HG02588 (cell line): Measurements from ENCODE around the gene SLC6A17.

Experiments
- ATAC-seq: cut with Tn5 transposase; IDR thresholded peaks from one replicate; pipeline ENCODE4 v1.9.1; 2021; ENCODE audit warnings: mild to moderate bottlenecking, moderate library complexity; ENCODE audit not compliant: unreplicated experiment

The SLC6A17 gene

GRCh38 chr1:110201157-110201825 is 51.0 kb downstream of the SLC6A17 start:
- ATAC-seq: no peak

DNA sequence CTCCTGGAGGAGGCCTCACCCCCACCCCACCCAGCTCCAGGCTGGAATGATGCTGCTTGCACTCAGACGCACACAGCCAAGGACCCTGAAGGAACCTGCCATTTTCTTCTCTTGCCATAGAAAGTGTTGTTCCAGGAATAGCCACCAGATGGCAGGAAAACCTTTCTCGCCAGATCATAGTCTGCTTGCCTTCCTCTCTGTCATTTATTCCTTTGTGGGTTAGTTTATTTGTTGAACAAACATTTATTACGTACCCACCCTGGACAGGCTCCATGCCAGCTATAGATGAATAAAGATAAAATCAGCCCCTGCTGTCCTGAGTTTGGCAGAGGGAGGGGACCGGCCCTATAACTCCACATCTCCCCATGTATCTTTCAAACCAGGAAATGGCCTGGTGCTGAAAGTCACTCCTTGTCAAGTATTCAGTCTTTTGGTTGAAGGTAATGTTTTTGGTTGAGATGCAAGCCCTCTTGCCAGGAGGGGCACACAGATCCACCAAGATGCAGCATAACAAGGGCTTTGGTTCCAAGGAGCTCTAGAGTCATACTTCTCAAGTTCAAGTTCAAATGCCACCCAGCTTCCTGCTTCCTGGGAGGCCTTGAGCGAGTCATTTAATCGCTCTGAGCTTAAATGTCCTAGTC is 52.8 kb downstream of the SLC6A17 start:
- ATAC-seq: no peak

- ATAC-seq: no peak
These were observed 54.9 kb downstream of the SLC6A17 start for GRCh38 chr1:110205156-110205555.

DNA sequence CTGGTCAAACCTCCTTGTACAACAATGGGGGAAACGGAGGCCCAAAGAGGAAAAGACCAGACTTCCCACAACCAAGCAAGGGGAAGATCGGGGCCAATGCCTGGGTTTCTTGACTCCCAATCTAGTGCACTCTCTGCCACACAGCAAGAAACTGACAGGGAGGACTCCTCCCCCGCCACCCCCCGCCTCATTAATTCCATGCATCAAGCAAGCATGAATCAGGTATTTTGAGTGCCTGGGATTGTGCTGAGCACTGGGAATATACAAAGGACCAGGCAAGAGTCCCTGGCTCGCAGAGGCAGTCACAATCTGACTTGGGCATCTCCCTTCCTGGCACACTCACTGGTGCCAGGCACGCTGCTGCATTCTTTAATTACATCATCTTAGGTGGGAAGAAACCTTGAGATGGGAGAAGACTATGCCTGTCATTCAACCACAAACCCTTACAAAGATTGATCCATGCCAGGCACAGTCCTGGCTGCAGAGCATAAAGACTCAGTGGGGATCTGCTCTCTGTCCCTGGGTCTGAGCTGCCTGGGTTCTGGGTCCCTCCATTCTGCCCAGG is 55.4 kb downstream of the SLC6A17 start:
- ATAC-seq: no peak

GRCh38 chr1:110206261-110206920 is 56.1 kb downstream of the SLC6A17 start:
- ATAC-seq: no peak

- ATAC-seq: no peak
These were observed 57.5 kb downstream of the SLC6A17 start for GRCh38 chr1:110207831-110208230.

DNA sequence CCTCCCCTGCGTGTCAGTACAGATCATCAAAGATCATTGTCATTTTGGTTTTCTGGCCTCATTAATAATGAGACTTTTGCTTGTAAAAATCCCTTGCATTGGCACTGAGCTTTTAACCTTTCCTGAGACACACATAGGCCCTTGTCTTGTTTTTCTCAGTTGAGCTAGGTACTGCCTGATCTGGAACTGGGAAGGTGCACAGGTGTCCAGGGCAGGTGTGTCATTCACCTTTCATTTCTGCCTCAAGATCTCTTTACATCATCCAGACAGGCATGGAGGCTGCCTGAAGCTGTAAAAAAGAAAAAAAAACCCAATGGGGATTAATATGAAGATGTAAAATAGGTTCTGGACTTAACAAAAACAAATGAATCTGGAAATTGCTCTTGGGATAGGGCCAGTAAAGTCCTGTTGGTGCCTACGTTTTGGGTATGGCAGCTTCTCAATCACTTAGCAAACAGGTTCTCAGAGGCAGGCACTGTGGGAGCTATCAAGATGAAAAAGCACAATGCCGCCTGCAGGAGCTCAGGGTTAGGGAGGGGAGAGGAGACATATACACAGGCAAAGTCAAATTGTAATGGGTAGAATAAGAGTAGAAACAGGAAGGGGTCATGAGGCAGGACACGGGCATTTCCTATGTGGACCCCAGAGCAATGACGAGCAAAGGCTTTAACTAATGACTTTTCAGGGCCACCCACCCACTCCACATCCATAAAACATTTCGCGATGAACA is 58.8 kb downstream of the SLC6A17 start:
- ATAC-seq: no peak

- peak; percentile 86 for ATAC-seq
These were observed 59.7 kb downstream of the SLC6A17 start, which contains the start of gene KCNC4 for GRCh38 chr1:110209715-110210603. Gene KCNC4 (plus strand): TSS chr1:110210314. CDS start chr1:110211500, 1,186 bp downstream.

- peak; percentile 17 for ATAC-seq
These were observed 60.6 kb downstream of the SLC6A17 start for GRCh38 chr1:110210604-110211495.

- no peak for ATAC-seq
These were observed 61.3 kb downstream of the SLC6A17 start for GRCh38 chr1:110211496-110212168.

DNA sequence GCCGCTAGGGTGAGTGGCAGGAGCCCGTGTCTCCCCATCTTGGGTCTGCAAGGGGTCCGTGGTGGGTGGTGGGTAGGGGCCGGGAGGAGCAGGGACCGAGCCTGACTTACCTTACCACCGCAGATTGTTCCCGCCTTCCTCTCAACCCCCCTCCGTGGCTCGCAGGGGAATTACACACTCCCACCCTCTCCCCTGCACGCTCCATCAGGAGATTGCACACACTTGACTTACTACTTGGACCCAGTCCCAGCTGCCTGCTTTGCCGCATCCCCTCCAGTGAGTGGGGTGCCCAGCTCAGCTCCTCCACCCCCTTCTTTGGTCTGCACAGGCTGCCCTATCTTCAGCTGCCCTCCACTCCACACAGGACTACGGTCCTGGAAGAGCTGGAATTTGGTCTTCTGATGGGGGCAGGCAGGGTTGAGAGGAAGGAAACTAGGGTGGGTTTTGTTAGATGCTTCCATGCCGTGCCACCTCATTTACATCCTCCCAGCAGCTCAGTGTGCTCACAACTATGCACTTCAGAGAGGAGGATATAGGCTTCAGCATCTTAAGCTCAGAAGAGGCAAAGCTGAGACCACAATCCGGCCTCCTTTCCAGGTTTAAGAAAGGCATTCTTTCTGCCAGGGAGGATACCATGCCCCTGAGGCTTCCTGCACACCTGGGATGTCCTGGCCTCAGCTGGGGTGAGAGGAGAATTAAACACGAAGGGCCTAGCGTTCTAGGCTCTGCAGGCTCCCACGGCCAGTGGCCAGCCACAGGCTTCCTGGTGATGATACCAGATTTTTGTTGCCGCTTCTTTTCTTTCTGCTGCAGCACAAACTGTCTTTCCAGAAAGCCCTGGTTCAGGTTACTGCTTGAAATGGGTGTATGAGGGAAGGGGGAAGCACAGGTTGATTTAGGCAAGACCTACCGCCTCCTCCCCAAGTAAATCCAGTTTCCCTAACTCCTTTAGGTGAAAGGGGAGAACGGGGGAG is 62.2 kb downstream of the SLC6A17 start:
- ATAC-seq: no peak

GRCh38 chr1:110213143-110213540 is 62.8 kb downstream of the SLC6A17 start:
- no peak for ATAC-seq

DNA sequence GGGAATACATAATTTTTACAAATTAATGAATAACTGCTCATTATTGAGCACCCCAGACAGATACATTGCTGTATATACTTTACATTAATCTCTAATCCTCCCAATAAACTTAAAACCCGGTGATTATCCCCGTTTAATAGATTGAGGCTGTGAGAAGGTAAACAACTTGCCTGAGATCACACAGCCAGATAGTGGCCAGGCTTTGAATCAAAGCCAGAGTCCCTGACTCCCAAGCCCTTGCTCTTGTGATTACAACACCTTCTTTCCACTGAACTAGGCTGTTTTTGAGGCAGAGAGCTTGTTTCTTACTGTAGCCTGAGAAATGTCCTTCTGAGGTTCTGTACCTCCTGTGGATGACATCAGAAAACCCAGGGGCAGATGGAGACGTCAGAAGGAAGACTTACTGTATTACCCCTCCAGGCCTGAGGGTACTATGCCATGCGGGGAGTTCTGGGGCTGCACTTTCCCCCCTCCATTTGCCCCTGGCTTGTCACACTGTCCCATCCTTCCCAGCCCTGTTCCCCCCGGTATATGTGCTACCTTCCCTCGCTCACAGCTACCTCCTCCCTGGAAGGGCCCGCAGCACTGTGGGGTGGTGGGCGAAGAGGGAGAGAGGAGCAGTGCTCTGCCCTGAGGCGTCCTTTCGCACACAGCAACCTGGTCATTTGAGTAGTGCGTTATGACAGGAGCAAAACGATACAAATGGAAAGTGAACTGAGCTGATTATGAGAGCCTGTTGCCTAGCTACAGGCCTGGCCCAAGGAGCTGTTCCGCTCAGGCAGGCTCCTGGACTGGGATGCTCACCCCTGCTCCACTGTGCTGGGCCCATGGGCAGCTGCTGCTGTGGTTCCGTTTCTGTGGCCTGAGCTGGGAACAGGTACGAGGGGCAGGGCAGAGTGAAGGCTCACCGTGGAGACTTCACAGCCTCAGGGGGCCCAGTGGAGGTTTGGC is 64.4 kb downstream of the SLC6A17 start:
- no peak for ATAC-seq

DNA sequence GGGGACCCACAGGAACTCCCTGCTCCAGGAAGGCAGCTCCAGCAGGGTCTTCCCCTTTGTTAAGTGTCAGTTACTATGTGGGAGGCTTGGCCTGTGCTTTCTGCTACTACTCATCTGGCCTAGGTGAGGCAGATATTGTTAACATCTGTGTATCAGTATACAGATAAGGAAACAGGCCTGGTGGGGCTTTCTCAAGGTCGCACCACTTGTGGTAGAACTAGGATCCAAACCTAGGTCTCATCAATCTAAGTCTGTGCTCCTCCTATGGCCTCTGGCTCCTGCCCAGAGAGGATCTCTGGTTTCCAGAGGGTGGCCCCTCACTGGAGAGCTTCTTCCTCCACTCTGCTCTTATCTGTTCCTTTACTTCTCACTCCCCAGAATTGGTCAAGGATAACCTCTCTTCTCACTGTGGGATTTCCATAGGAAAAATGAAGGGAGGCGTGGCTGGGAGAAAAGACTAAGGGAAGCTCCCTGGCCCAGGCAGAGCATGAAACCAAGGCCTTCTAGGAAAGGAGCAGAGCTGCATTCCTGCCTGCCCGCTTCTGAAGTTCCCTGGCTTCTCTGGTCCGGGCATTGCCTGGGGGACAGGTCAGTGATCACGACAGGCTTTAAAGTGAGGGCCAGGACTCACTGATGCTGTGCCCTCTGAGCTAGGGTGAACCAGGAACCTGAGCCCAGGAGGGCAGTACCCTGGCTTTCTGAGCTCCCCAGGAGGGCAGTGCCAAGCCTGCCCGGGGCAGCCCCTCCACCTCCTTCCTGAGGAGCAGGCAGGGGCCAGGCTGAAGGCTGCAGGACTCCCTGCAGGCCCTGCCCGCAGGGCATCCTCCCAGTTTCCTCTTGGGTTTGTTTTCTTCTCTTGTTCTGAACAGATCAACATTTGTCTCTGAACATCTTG is 65.6 kb downstream of the SLC6A17 start:
- ATAC-seq: no peak

DNA sequence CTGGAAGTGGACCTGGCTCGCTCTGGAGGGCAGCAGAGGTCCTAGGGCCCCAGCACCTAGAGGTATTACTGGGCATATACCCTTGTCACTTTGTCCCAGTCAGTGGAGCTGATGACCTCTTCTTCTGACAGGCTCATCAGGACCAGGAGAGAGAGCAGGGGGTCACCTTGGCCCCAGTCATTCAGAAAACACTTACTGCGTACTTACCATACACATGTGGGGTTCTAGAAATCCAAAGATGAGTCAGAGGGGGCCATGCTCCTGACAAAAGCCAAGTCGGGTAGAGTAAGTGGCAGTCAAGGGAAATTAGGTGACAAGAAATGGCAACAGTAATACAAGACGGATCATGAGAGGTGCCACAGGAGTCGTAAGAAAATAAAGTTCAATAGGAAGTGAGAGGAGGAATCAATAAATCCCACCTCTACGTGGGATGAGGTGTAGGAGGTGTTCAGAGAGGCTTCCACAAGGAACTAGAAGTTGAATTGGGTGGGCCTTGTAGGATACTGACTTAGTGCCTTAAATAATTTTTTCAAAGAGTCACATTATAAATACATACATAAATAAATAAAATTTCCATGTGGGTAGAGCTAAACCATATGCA is 66.7 kb downstream of the SLC6A17 start:
- no peak for ATAC-seq
